ENCODE measurements around the gene MESP2. TPM values are rescaled to one million over a fixed set of nuclear protein-coding genes. Genes with fewer than 3 reads are reported as not detected.

Gene MESP2
- total RNA-seq, 1 experiment from 2014 or later = 1.1 TPM

- peaks cover 19% of the 10 kb centered on the region for H3K4me1 ChIP-seq (ENCODE audit: control insufficient read depth, insufficient read depth, low read length)
- H3K27me3 ChIP-seq (ENCODE audit: control insufficient read depth, insufficient read depth, low read length) = no peaks in the 10 kb centered on the region
- ChIA-PET CTCF (interaction anchor here (0.7 kb wide), 1 partner anchor 137 kb away, joined by 3 read pairs; no protein-coding TSS in a partner anchor), POLR2A (interaction anchor here (0.5 to 0.6 kb wide), 2 partner anchors 10 to 120 kb away, joined by 4 to 5 read pairs; no protein-coding TSS in a partner anchor)
- in situ Hi-C loops (cut with HindIII; ENCODE audit: low pct_unique_long_range_greater_than_20kb, low sequenced_read_pairs) (loop anchor here (10.0 kb wide), 1 partner anchor 123 kb away; no protein-coding TSS in a partner anchor), intact Hi-C loops (cut with micrococcal nuclease; ENCODE audit: unreplicated experiment) (no loop called here)
- TF ChIP-seq TCF7L2 (IDR thresholded peaks at IDR 0.05; ENCODE audit: low read depth, low read length) (no peak), CTCF (IDR thresholded peaks at IDR 0.05) (no peak), SIN3A (IDR thresholded peaks at IDR 0.05; ENCODE audit: borderline replicate concordance, insufficient read depth, low read depth, low read length) (no peak), POLR2AphosphoS5 (IDR thresholded peaks at IDR 0.05; ENCODE audit: low read depth, low read length) (no peak), REST (IDR thresholded peaks at IDR 0.05; ENCODE audit: insufficient read depth in 1 of 2, low read depth in 2 of 2, low read length in 1 of 2) (no peak)
- H3K4me3 ChIP-seq (ENCODE audit: low read depth in 2 of 2, low read length in 2 of 2) = no peak overlapping the region
- BruUV-seq (replicated peaks) = no TSS peak
- ATAC-seq (no peak), DNase-seq (ENCODE audit: low read depth, low spot score) (no peak)
- H3K9me3 ChIP-seq (ENCODE audit: control insufficient read depth, insufficient read depth, low read depth, low read length) = no peaks in the 10 kb centered on the region
- peak overlapping the region; percentile 46; the same call in 1 of the 2 replicates for H3K27ac ChIP-seq (ENCODE audit: low read length)
- no peaks in the 10 kb centered on the region for H3K36me3 ChIP-seq (ENCODE audit: control insufficient read depth, insufficient read depth, low read length)
Observed at GRCh38 chr15:89751748-89752147, 24.4 kb upstream of the MESP2 start.

- TF ChIP-seq CTCF (IDR thresholded peaks at IDR 0.05) (no peak), POLR2AphosphoS5 (IDR thresholded peaks at IDR 0.05; ENCODE audit: low read depth, low read length) (no peak), REST (IDR thresholded peaks at IDR 0.05; ENCODE audit: insufficient read depth in 1 of 2, low read depth in 2 of 2, low read length in 1 of 2) (no peak), TCF7L2 (IDR thresholded peaks at IDR 0.05; ENCODE audit: low read depth, low read length) (no peak), SIN3A (IDR thresholded peaks at IDR 0.05; ENCODE audit: borderline replicate concordance, insufficient read depth, low read depth, low read length) (no peak)
- in situ Hi-C loops (cut with HindIII; ENCODE audit: low pct_unique_long_range_greater_than_20kb, low sequenced_read_pairs) = loop anchor here (10.0 kb wide), 1 partner anchor 121 kb away; no protein-coding TSS in a partner anchor
Observed at GRCh38 chr15:89753855-89754254, 22.3 kb upstream of the MESP2 start.

More at GRCh38 chr15:89753855-89754254, 22.3 kb upstream of the MESP2 start:
- CTCF ChIA-PET = interaction anchor here (0.7 to 1.1 kb wide), 4 partner anchors 14 to 190 kb away, joined by 3 to 8 read pairs (median 4); no protein-coding TSS in a partner anchor
- Histone ChIP-seq H3K27ac (ENCODE audit: low read length) (no peak overlapping the region), H3K36me3 (ENCODE audit: control insufficient read depth, insufficient read depth, low read length) (no peaks in the 10 kb centered on the region), H3K4me1 (ENCODE audit: control insufficient read depth, insufficient read depth, low read length) (peaks cover 24% of the 10 kb centered on the region), H3K9me3 (ENCODE audit: control insufficient read depth, insufficient read depth, low read depth, low read length) (no peaks in the 10 kb centered on the region), H3K4me3 (ENCODE audit: low read depth in 2 of 2, low read length in 2 of 2) (no peak overlapping the region), H3K27me3 (ENCODE audit: control insufficient read depth, insufficient read depth, low read length) (no peaks in the 10 kb centered on the region)
- no TSS peak for BruUV-seq (replicated peaks)
- DNase-seq (ENCODE audit: low read depth, low spot score) (no peak), ATAC-seq (no peak)
- POLR2A ChIA-PET = interaction anchor here (0.7 kb wide), 1 partner anchor 10 kb away, joined by 6 read pairs; no protein-coding TSS in a partner anchor
- intact Hi-C loops (cut with micrococcal nuclease; ENCODE audit: unreplicated experiment) = no loop called here
